NCI-H82 (cell line): ENCODE data around the gene ADGRA1.
"Not testable (repeated sequence)": the region's sequence is repeated elsewhere in the genome, so short reads cannot be mapped to it uniquely, and the experiment has no call there.

Source experiments
- DNase-seq: peaks from one replicate; lab custom pipeline; 2025; lab: John Stamatoyannopoulos, UW

ADGRA1 gene

GRCh38 chr10:133163889-133164815 is 76.4 kb downstream of the ADGRA1 start:
- DNase-seq = no peak

DNA sequence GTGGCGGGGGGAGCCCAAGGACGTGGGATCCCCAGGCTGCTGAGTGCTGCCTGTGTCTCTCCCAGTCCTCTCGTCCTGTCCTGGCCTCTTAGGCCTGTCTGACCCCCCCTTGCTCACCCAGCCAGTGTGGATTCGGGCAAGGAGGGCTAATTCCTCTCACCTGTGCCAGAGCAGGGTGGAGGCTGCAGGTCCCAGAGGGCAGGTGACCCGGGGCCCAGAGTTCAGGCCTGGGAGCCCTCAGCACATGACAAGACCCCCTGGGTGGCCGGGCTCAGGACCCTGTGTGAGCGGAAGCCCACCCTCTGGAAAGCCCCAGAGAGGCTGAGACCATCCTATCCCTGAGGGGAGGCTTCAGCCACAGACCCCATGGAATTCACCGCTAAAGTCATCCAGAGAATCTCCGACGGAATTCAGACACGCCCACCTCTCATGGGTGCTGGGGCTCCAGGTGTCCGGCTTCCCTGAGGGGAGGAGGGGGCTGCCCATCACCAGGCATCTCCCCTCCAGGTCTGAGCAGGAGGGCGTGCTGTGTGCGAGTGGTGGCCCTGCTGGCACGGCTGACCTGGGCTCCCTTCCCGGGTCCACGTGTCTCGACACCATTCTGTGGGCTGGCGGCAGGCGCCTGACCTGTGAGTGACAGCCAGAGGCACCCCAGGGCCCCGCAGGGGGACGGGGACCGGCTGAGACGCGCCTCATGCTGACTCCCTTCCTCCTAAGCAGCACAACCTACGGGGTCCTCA is 77.3 kb downstream of the ADGRA1 start:
- DNase-seq = no peak

GRCh38 chr10:133165556-133166503 is 78.1 kb downstream of the ADGRA1 start:
- no peak for DNase-seq

- DNase-seq = no peak
Measured at GRCh38 chr10:133166504-133166827, 78.7 kb downstream of the ADGRA1 start.

- no peak for DNase-seq
Measured at GRCh38 chr10:133166828-133167692, 79.3 kb downstream of the ADGRA1 start.

DNA sequence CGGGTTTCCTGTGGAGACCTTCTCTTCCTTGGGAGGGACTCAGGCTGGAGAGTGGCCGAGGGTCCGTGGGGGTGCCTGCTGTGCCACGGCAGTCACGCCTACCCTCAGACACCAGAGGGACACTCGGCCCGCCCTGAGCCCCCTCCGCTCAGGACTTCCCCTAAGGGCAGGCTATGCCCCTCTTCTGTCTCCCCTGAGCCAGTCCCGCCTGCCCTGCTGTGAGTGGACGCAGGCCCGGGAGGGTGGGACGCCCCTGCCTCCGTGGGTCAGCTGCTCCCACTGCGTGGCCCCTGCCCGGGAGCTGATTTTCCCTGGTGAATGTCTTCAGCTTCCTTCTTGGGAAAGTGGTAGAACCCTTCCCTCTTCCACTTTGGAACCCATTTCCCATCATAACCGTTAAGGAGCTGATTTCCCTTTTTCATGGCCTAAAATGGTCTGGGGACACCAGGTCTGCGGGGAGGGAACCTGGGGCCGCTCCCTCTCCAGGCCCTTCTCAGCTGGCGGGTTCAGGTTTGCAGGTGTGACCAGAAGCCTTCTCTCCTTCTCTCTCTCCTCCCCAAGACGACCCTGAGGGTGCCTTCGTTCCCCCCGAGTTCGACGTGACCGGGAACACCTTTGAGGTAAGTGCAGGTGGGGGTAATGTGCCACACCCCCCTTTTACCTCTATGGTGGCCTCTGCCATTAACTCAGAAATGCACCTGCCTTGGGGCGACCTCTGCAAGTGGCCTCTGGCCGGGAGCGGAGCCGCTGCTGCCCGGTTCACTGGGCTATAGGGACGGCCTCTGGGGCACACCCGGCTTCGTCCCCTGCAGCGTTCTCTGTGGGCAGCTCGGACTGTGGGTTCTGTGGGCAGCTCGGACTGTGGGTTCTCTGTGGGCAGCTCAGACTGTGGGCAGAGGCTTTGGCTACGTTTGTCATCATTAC is 80.2 kb downstream of the ADGRA1 start:
- no peak for DNase-seq

DNA sequence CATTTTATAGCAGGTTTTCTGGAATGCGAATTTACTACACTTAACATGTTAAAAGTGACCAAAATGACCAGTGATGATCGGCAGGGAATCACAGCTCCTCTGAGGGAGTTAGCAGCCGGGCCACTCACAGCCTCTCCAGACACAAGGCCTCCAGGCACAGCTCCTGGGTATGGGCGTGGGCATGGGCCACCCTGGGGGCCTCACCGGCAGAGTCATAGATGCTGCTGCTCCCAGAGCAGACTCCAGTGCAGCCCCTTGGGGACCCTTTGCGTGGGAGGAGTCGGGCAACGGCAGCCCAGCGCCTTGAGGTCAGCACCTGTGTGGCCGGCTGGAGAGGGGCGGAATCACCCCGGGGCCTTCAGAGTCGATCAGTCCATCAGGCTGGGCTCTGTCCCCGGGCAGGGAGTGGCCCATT is 80.9 kb downstream of the ADGRA1 start:
- DNase-seq = no peak

GRCh38 chr10:133169173-133169947 is 81.6 kb downstream of the ADGRA1 start:
- DNase-seq = no peak

DNA sequence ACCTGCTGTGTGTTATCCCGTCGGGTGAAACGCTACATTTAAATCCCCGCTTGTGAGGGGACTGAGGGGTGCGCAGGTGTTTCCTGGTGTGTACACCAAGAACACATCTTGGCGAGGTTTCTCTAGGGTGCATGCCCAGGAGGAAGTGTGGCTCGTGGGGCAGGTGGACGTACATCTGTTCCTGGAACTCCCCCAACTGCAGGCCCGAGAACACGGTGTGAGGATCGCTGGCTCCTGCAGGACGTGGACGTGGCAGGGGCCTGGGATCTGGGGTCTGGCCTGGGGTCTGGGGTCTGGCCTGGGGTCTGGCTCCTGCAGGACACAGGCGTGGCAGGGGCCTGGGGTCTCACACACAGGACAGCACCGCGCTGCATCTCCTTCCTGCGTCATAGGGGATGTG is 82.4 kb downstream of the ADGRA1 start:
- DNase-seq = no peak

GRCh38 chr10:133173860-133174640 is 86.3 kb downstream of the ADGRA1 start:
- no peak for DNase-seq

- DNase-seq = no peak
Measured at GRCh38 chr10:133174689-133175263, 87.1 kb downstream of the ADGRA1 start.

- DNase-seq = not testable (repeated sequence)
Measured at GRCh38 chr10:133175624-133176023, 87.9 kb downstream of the ADGRA1 start.

DNA sequence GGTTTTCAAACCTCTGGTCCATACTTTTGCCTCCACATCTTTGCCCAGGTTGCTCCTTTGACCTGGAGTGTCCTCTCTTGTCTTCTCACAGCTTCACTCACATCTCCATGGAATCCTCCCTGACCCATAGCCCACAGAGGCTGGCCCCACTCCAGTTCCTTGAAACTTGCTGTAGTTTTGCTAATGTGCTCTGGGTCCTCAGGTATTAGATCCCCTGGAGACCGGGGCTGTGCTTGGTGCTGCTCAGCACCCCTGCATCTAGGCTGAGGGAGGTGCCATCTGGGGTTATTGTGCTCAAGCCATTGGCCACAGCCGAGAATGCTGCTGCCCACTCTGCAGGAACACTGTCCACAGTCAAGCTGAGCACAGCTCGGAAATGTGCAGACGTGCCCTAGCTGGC is 88.8 kb downstream of the ADGRA1 start:
- no peak for DNase-seq

- DNase-seq = no peak
Measured at GRCh38 chr10:133177380-133178157, 89.8 kb downstream of the ADGRA1 start.

DNA sequence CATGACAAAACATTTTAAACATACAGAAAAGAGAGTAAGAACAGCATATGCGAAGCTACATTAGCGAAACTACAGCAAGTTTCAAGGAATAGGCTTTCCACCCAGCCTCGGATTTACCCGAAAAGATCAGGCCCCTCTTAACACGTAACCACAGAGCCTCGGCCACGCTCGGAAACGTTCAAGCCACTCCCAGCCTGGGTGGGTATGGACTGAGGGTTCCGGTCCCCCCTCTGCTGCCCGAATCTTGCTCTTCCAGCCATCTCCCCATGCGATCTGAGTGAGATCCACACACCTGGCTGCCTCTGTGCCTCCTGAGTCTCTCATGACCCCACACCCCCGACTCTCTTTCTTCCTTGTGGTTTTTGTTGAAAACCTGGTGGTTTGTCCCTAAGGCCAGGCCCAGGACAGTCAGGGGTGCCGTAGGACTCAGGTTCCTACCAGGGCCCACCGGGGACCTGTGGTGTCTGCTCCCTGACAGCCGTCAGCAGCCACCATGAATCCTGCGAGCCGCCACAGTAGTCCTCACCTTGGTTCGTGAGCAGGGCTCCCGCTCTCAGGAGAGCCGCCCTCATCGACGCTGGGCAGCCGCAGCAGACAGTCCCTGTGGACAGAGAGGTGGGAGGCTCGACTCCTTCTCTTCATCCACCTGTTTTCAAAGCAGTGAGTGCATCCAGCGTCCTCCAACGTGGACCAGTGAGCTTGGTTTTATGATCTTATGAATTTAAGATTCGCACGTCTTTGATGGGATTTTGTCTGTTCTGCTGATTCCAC is 90.8 kb downstream of the ADGRA1 start:
- DNase-seq = no peak

GRCh38 chr10:133179128-133179520 is 91.4 kb downstream of the ADGRA1 start:
- DNase-seq = no peak

- DNase-seq = no peak
Measured at GRCh38 chr10:133179651-133180050, 91.9 kb downstream of the ADGRA1 start.
